ENCODE results near the gene USP7.

GRCh38 chr16:8931859-8932258 lies 31.8 kb downstream of the USP7 start:
- TF ChIP-seq POLR2AphosphoS5 (IDR thresholded peaks at IDR 0.05) (no peak), POLR2A (IDR thresholded peaks at IDR 0.05) (no peak)

Measured in gastroesophageal sphincter (tissue), 2 donors.